Activated gamma-delta T cell treated with Interleukin-2 at 50 U/mL for 16 hours (primary cell): ENCODE data around the gene TENT4B.
A peak's percentile ranks its signal among the peaks of the same experiment; 100 is the strongest.
"Not testable (repeated sequence)": the region's sequence is repeated elsewhere in the genome, so short reads cannot be mapped to it uniquely, and the experiment has no call there.

Experiments
- DNase-seq: peaks from one replicate; pipeline ENCODE4 v3.0.0-alpha.2; 2020

Gene TENT4B

GRCh38 chr16:50238868-50239301 lies 85.8 kb downstream of the TENT4B start:
- no peak for DNase-seq

GRCh38 chr16:50243024-50243423 lies 89.9 kb downstream of the TENT4B start:
- DNase-seq: not testable (repeated sequence)

- DNase-seq: no peak
Measured at GRCh38 chr16:50244140-50244503, 91.0 kb downstream of the TENT4B start.

GRCh38 chr16:50244504-50245416 lies 91.7 kb downstream of the TENT4B start:
- DNase-seq: no peak

GRCh38 chr16:50245417-50246298 lies 92.6 kb downstream of the TENT4B start:
- peak; percentile 64 for DNase-seq

- no peak for DNase-seq
Measured at GRCh38 chr16:50246299-50247122, 93.4 kb downstream of the TENT4B start.

GRCh38 chr16:50247123-50247905 lies 94.2 kb downstream of the TENT4B start:
- DNase-seq: no peak

GRCh38 chr16:50247906-50248608 lies 95.0 kb downstream of the TENT4B start:
- no peak for DNase-seq

GRCh38 chr16:50248845-50249244 lies 95.7 kb downstream of the TENT4B start:
- no peak for DNase-seq

- DNase-seq: no peak
Measured at GRCh38 chr16:50251375-50252081, 98.4 kb downstream of the TENT4B start.

GRCh38 chr16:50252082-50252611 lies 99.0 kb downstream of the TENT4B start:
- no peak for DNase-seq

- DNase-seq: no peak
Measured at GRCh38 chr16:50252874-50253513, 99.9 kb downstream of the TENT4B start.

- DNase-seq: no peak
Measured at GRCh38 chr16:50253514-50253910, 100.4 kb downstream of the TENT4B start.

- DNase-seq: no peak
Measured at GRCh38 chr16:50254072-50254471, 101.0 kb downstream of the TENT4B start.

- no peak for DNase-seq
Measured at GRCh38 chr16:50255538-50255937, 102.4 kb downstream of the TENT4B start.

GRCh38 chr16:50256604-50257003 lies 103.5 kb downstream of the TENT4B start:
- DNase-seq: no peak

- DNase-seq: no peak
Measured at GRCh38 chr16:50257876-50258275, 104.8 kb downstream of the TENT4B start.

- no peak for DNase-seq
Measured at GRCh38 chr16:50259334-50260205, 106.5 kb downstream of the TENT4B start.
